OCI-LY1 (cell line): ENCODE results near the gene TUBB8.
"Not testable (repeated sequence)": the region's sequence is repeated elsewhere in the genome, so short reads cannot be mapped to it uniquely, and the experiment has no call there.

ENCODE experiments used
- CTCF ChIP-seq: fragments of 200-600 bp; sonication (generic), shearing (Covaris generic); IDR thresholded peaks from 2 replicates; pipeline ENCODE4 v1.5.1; 2017; ENCODE audit warnings: mild to moderate bottlenecking, antibody characterized with exemption, low read length, moderate library complexity, mixed read lengths
- EZH2 ChIP-seq: fragments of 200-600 bp; sonication (generic), shearing (Covaris generic); IDR thresholded peaks from 2 replicates; pipeline ENCODE4 v1.8.0; 2017; ENCODE audit warnings: borderline replicate concordance, mixed run types, mild to moderate bottlenecking, antibody characterized with exemption, low read length, moderate library complexity, mixed read lengths

- not testable (repeated sequence) for TF ChIP-seq CTCF, EZH2
Observed at GRCh38 chr10:11260-11659, 37.8 kb downstream of the TUBB8 start.
